ENCODE data around the gene NLRP12. TPM values are rescaled to one million over a fixed set of nuclear protein-coding genes. Genes with fewer than 3 reads are reported as not detected.

Gene NLRP12
- total and polyA plus RNA-seq, 9 donors, result 0.05 to 0.95 (median 0.15) TPM

DNA sequence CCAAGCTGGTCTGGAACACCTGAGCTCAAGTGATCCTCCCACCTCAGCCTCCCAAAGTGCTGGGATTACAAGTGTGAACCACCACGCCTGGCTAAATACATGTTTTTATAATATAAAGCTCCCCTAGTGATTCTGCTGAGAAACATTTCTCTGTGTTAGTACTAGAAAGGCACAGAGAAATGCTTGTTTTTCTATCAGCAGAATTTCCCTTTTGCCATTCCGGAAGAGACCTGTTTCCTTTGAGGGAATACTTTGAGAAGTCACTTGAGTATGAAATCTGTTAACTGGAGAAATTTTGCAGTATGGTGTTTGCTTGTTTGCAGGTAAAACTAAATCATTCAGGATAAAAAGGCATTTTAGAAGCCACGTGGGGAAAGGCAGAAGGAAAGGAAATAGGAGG lies 4.4 kb upstream of the NLRP12 start:
- Histone ChIP-seq H3K4me1 (ENCODE audit: insufficient read depth) (no peaks in the 10 kb centered on the region), H3K27ac (no peak overlapping the region), H3K4me3 (no peak overlapping the region), H3K9me3 (no peaks in the 10 kb centered on the region), H3K36me3 (no peaks in the 10 kb centered on the region), H3K27me3 (no peaks in the 10 kb centered on the region)
- TF ChIP-seq CTCF (IDR thresholded peaks at IDR 0.05) (no peak), POLR2A (IDR thresholded peaks at IDR 0.05) (no peak), EP300 (IDR thresholded peaks at IDR 0.05) (no peak)
- intact Hi-C loops (cut with DNase I), result no loop called here
- 54 to 64% (median 59%) methylated on average over 3 of the region's 3 CpGs for WGBS, 3 donors
- DNase-seq, result no peak

DNA sequence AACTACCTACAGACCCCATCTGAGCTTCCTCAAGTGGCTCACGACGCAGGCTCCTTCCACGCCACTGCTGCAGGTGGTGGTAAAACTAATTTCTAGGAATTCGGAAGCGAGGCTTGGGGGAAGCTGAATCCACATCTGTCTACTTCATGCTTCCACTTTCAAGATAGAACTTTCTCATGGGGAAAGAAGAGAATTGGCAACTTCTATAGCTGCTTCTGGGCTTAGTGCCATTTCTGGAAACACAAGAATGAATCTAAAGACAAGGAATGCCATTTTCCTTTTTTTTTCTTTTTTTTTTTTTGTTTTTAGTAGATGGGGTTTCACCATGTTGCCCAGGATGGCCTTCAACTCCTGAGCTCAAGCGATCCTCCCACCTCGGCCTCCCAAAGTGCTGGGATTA lies 2.8 kb upstream of the NLRP12 start:
- no peaks in the 10 kb centered on the region for H3K9me3 ChIP-seq
- TF ChIP-seq CTCF (IDR thresholded peaks at IDR 0.05) (no peak), EP300 (IDR thresholded peaks at IDR 0.05) (no peak), POLR2A (IDR thresholded peaks at IDR 0.05) (no peak)
- intact Hi-C loops (cut with DNase I), result no loop called here
- H3K4me1 ChIP-seq (ENCODE audit: insufficient read depth), result no peaks in the 10 kb centered on the region
- H3K27me3 ChIP-seq, result no peaks in the 10 kb centered on the region
- H3K27ac ChIP-seq, result no peak overlapping the region
- WGBS, 3 donors, result 54 to 65% (median 57%) methylated on average over 7 of the region's 7 CpGs
- no peak for DNase-seq
- no peaks in the 10 kb centered on the region for H3K36me3 ChIP-seq
- no peak overlapping the region for H3K4me3 ChIP-seq

DNA sequence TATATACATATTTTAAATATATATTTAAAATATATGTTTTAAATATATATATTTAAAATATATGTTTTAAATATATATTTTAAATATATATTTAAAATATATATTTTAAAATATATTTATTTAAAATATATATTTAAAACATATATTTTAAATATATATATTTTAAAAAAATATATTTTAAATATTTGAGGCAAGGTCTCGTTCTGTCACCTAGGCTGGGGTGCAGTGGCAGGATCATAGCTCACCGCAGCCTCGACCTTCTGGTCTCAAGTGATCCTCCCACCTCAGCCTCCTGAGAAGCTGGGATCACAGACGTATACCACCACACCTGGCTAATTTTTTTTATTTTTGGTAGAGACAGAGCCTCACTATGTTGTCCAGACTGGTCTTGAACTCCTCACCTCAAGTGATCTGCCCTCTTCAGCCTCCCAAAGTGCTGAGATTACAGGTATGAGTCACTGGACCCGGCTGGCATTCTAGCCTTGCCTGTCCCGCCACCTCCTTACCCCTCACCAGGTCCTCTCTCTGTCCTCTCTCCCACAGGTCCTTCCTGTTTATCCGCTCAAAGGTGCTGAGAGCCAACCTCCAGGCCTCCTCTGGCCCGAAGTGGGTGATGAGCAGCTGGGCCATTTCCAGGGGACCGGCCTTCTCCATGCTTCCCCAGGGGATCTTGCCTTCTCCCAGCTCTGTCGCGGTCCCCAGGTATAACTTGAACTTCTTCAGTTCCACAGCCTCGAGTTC lies 564 bp downstream of the NLRP12 start:
- intact Hi-C loops (cut with DNase I), result no loop called here
- WGBS, 3 donors, result 78 to 83% (median 81%) methylated on average over 12 of the region's 12 CpGs

GRCh38 chr19:53819861-53820260 lies 4.3 kb downstream of the NLRP12 start:
- H3K27ac ChIP-seq, result no peak overlapping the region
- H3K36me3 ChIP-seq, result no peaks in the 10 kb centered on the region
- intact Hi-C loops (cut with DNase I), result no loop called here
- H3K9me3 ChIP-seq, result no peaks in the 10 kb centered on the region
- no peak overlapping the region for H3K4me3 ChIP-seq
- no peaks in the 10 kb centered on the region for H3K27me3 ChIP-seq
- DNase-seq, result no peak
- WGBS, 3 donors, result 74 to 81% (median 77%) methylated on average over 5 of the region's 5 CpGs
- no peaks in the 10 kb centered on the region for H3K4me1 ChIP-seq (ENCODE audit: insufficient read depth)
- TF ChIP-seq EP300 (IDR thresholded peaks at IDR 0.05), result no peak
- no peak for TF ChIP-seq CTCF (IDR thresholded peaks at IDR 0.05)
- no peak for TF ChIP-seq POLR2A (IDR thresholded peaks at IDR 0.05)

More for the DNA sequence above, 564 bp downstream of the NLRP12 start:
- Histone ChIP-seq H3K4me3 (no peak overlapping the region), H3K27ac (no peak overlapping the region), H3K36me3 (no peaks in the 10 kb centered on the region), H3K27me3 (no peaks in the 10 kb centered on the region), H3K9me3 (no peaks in the 10 kb centered on the region), H3K4me1 (ENCODE audit: insufficient read depth) (no peaks in the 10 kb centered on the region)
- DNase-seq, result no peak
- TF ChIP-seq CTCF (IDR thresholded peaks at IDR 0.05) (no peak), POLR2A (IDR thresholded peaks at IDR 0.05) (no peak), EP300 (IDR thresholded peaks at IDR 0.05) (no peak)

Data from ovary (tissue), 9 donors.